SU-DHL-6 (cell line): ENCODE measurements around the gene MAL.

ENCODE experiments used
- EZH2phosphoT487 ChIP-seq: fragments of 200-600 bp; sonication (generic), shearing (Covaris generic); conservative IDR thresholded peaks from 2 replicates; pipeline ENCODE4 v1.6.1; 2018; ENCODE audit warnings: mild to moderate bottlenecking, antibody characterized with exemption, low read length, moderate library complexity, mixed read lengths
- TF ChIP-seq, protein P1 (sequence below): fragments of 200-600 bp; sonication (generic); IDR thresholded peaks from one replicate; pipeline ENCODE4 v1.5.1; 2017; ENCODE audit warnings: antibody characterized with exemption, mild to moderate bottlenecking, low read length, moderate library complexity; ENCODE audit not compliant: insufficient read depth, poor library complexity, severe bottlenecking

DNA sequence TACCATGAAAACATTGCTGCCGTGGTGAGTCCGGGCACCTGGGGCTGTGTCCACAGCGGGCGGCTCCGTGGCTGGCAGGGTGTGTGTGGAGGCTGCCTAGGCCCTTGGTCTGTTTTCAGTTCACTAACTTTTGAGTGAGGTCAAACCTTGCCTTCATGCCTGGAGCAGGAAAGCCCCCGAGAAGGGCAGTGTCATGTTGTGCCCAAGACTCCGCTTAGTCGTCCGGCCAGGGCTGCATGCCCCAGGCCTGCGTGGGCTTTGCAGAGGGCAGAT is 24.1 kb downstream of the MAL start:
- TF ChIP-seq, protein P1, sequence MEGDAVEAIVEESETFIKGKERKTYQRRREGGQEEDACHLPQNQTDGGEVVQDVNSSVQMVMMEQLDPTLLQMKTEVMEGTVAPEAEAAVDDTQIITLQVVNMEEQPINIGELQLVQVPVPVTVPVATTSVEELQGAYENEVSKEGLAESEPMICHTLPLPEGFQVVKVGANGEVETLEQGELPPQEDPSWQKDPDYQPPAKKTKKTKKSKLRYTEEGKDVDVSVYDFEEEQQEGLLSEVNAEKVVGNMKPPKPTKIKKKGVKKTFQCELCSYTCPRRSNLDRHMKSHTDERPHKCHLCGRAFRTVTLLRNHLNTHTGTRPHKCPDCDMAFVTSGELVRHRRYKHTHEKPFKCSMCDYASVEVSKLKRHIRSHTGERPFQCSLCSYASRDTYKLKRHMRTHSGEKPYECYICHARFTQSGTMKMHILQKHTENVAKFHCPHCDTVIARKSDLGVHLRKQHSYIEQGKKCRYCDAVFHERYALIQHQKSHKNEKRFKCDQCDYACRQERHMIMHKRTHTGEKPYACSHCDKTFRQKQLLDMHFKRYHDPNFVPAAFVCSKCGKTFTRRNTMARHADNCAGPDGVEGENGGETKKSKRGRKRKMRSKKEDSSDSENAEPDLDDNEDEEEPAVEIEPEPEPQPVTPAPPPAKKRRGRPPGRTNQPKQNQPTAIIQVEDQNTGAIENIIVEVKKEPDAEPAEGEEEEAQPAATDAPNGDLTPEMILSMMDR = no peak
- TF ChIP-seq EZH2phosphoT487 = no peak
